Esophagus muscularis mucosa (tissue), 4 donors: ENCODE measurements around the gene EPC2. TPM values are rescaled to one million over a fixed set of nuclear protein-coding genes. Genes with fewer than 3 reads are reported as not detected.
A peak's percentile ranks its signal among the peaks of the same experiment; 100 is the strongest.

Source experiments
- DNase-seq: peaks from one replicate; pipeline ENCODE4 v3.0.0-alpha.2; 2017; ENCODE audit errors: extremely low spot score
- H3K27ac ChIP-seq, 4 donors: fragments of 200-600 bp; sonication (generic); replicated peaks in 1 of 4; 1 replicate in 3 of 4; 2 replicates in 1 of 4; pipeline ENCODE4 v1.5.1; 2016 to 2019; ENCODE audit warnings: mild to moderate bottlenecking in 1 of 4
- H3K27me3 ChIP-seq, 4 donors: fragments of 200-600 bp; sonication (generic); one replicate each; pipeline versions ENCODE4 v1.5.1 to v1.6.0; 2016 to 2019
- H3K36me3 ChIP-seq, 4 donors: fragments of 200-600 bp; sonication (generic); one replicate each; pipeline ENCODE4 v1.5.1; 2016 to 2019
- H3K4me1 ChIP-seq, 4 donors: fragments of 200-600 bp; sonication (generic); one replicate each; pipeline ENCODE4 v1.5.1; 2016 to 2019
- H3K4me3 ChIP-seq, 4 donors: fragments of 200-600 bp; sonication (generic); 1 replicate in 2 of 4; 2 replicates in 2 of 4; pipeline ENCODE4 v1.5.1; 2016 to 2019; ENCODE audit warnings: mild to moderate bottlenecking in 4 of 4, moderate library complexity in 1 of 4
- H3K9me3 ChIP-seq, 4 donors: fragments of 200-600 bp; sonication (generic); 1 replicate in 3 of 4; 2 replicates in 1 of 4; pipeline ENCODE4 v1.5.1; 2016 to 2019
- CTCF ChIP-seq, 3 experiments: fragments of 200-600 bp in 2 of 3; fragments of 450-650 bp in 1 of 3; sonication (generic) in 2 of 3; IDR thresholded peaks; one replicate each; pipeline ENCODE4 v1.5.1; 2017 to 2019; ENCODE audit warnings: antibody characterized with exemption in 3 of 3, mild to moderate bottlenecking in 2 of 3, moderate library complexity in 1 of 3
- EP300 ChIP-seq: sonication (generic); formaldehyde crosslinking; IDR thresholded peaks from one replicate; pipeline ENCODE4 v1.6.1; 2017; ENCODE audit warnings: antibody characterized with exemption
- POLR2A ChIP-seq: fragments of 450-650 bp; IDR thresholded peaks from one replicate; pipeline ENCODE4 v1.6.1; 2017; ENCODE audit warnings: antibody characterized with exemption, moderate library complexity, mild to moderate bottlenecking, low read depth
- POLR2AphosphoS5 ChIP-seq, 2 donors: sonication (generic); formaldehyde crosslinking; IDR thresholded peaks; one replicate each; pipeline ENCODE4 v1.6.1; 2017; ENCODE audit warnings: antibody characterized with exemption in 2 of 2
- WGBS: methylation state at CpG from one replicate; pipeline ENCODE4 v1.1.5; 2018; 5-methylcytosine and 5-hydroxymethylcytosine counted together
- intact Hi-C: fragments of 100-400 bp; cut with DNase I; formaldehyde crosslinking; loops from one replicate; pipeline ENCODE4 v1.15.1; 2023
- total RNA-seq, 4 donors: library from RNA; depleted of rRNA; stranded (reverse); fragments of >200 nt; gene quantifications; one replicate each; pipeline versions ENCODE4 v1.1.0 to v1.2.1, GENCODE V29; 2016

EPC2 gene
- total RNA-seq, 4 donors from 2014 or later, result 25.0 to 34.1 (median 28.1) TPM

- H3K27ac ChIP-seq, result no peak overlapping the region
- H3K9me3 ChIP-seq, result peaks cover 0 to 16% (median 11%) of the 10 kb centered on the region in 4 donors
- DNase-seq, result no peak
- H3K4me1 ChIP-seq, result no peaks in the 10 kb centered on the region
- WGBS, result 85% methylated on average over 3 of the region's 3 CpGs
- H3K27me3 ChIP-seq, result no peaks in the 10 kb centered on the region
- H3K4me3 ChIP-seq, result no peak overlapping the region
- H3K36me3 ChIP-seq, result no peaks in the 10 kb centered on the region
- no peak for TF ChIP-seq CTCF (IDR thresholded peaks at IDR 0.05)
- TF ChIP-seq EP300, result no peak
- TF ChIP-seq POLR2A, result no peak
- TF ChIP-seq POLR2AphosphoS5 (IDR thresholded peaks at IDR 0.05), result no peak
- intact Hi-C loops, result no loop called here
Observed at GRCh38 chr2:148603562-148603920, 41.0 kb upstream of the EPC2 start.

GRCh38 chr2:148604927-148605326 lies 39.6 kb upstream of the EPC2 start:
- DNase-seq, result no peak
- H3K4me3 ChIP-seq, result no peak overlapping the region
- H3K9me3 ChIP-seq, result peaks cover 0 to 16% (median 10%) of the 10 kb centered on the region in 4 donors
- 92% methylated on average over 7 of the region's 7 CpGs for WGBS
- intact Hi-C loops, result no loop called here
- no peak overlapping the region for H3K27ac ChIP-seq
- TF ChIP-seq POLR2AphosphoS5 (IDR thresholded peaks at IDR 0.05) (no peak), CTCF (IDR thresholded peaks at IDR 0.05) (no peak), EP300 (no peak)
- no peaks in the 10 kb centered on the region for H3K4me1 ChIP-seq
- no peaks in the 10 kb centered on the region for H3K36me3 ChIP-seq
- H3K27me3 ChIP-seq, result no peaks in the 10 kb centered on the region

- Histone ChIP-seq H3K36me3 (no peaks in the 10 kb centered on the region), H3K4me1 (no peaks in the 10 kb centered on the region), H3K27me3 (no peaks in the 10 kb centered on the region), H3K27ac (no peak overlapping the region), H3K4me3 (no peak overlapping the region), H3K9me3 (peaks cover 0 to 3% (median 0%) of the 10 kb centered on the region in 4 donors)
- TF ChIP-seq POLR2AphosphoS5 (IDR thresholded peaks at IDR 0.05), result no peak
- TF ChIP-seq EP300, result no peak
- no peak for TF ChIP-seq CTCF (IDR thresholded peaks at IDR 0.05)
- intact Hi-C loops, result no loop called here
- WGBS, result 90% methylated on average over 4 of the region's 4 CpGs
- DNase-seq, result no peak
Observed at GRCh38 chr2:148607566-148607965, 37.0 kb upstream of the EPC2 start.

- Histone ChIP-seq H3K27ac (no peak overlapping the region), H3K9me3 (no peaks in the 10 kb centered on the region), H3K4me3 (no peak overlapping the region), H3K27me3 (no peaks in the 10 kb centered on the region), H3K36me3 (no peaks in the 10 kb centered on the region), H3K4me1 (peaks cover 21 to 32% (median 24%) of the 10 kb centered on the region in 4 donors)
- 97% methylated on average over 7 of the region's 7 CpGs for WGBS
- intact Hi-C loops, result no loop called here
- no peak for TF ChIP-seq EP300
- TF ChIP-seq POLR2A, result no peak
- no peak for TF ChIP-seq CTCF (IDR thresholded peaks at IDR 0.05)
- TF ChIP-seq POLR2AphosphoS5 (IDR thresholded peaks at IDR 0.05), result no peak
- no peak for DNase-seq
Observed at GRCh38 chr2:148613231-148614013, 31.1 kb upstream of the EPC2 start.

- Histone ChIP-seq H3K4me3 (no peak overlapping the region), H3K27ac (peak overlapping the region in 1 of 4 donors; percentile 9), H3K27me3 (no peaks in the 10 kb centered on the region), H3K9me3 (no peaks in the 10 kb centered on the region), H3K4me1 (peaks cover 21 to 32% (median 24%) of the 10 kb centered on the region in 4 donors), H3K36me3 (no peaks in the 10 kb centered on the region)
- intact Hi-C loops, result no loop called here
- DNase-seq, result no peak
- TF ChIP-seq POLR2A (no peak), EP300 (no peak), POLR2AphosphoS5 (IDR thresholded peaks at IDR 0.05) (no peak), CTCF (IDR thresholded peaks at IDR 0.05) (no peak)
Observed at GRCh38 chr2:148614014-148614321, 30.6 kb upstream of the EPC2 start.
